Mucosa of rectum (tissue), 2 donors: Measurements from ENCODE around the gene ECPAS.
"Not testable (repeated sequence)": the region's sequence is repeated elsewhere in the genome, so short reads cannot be mapped to it uniquely, and the experiment has no call there.

Experiments used
- H3K27ac ChIP-seq, 2 donors: one replicate each; pipeline ENCODE4 v1.7.0; 2013; ENCODE audit warnings: inconsistent platforms in 2 of 2, low read depth in 2 of 2, low read length in 2 of 2
- H3K27me3 ChIP-seq, 2 donors: one replicate each; pipeline ENCODE4 v1.7.0; 2013; ENCODE audit warnings: low read length in 2 of 2; ENCODE audit not compliant: control insufficient read depth in 2 of 2, insufficient read depth in 2 of 2
- H3K36me3 ChIP-seq, 2 donors: one replicate each; pipeline ENCODE4 v1.7.0; 2013; ENCODE audit warnings: low read length in 2 of 2; ENCODE audit not compliant: control insufficient read depth in 2 of 2, insufficient read depth in 2 of 2
- H3K4me1 ChIP-seq, 2 donors: one replicate each; pipeline ENCODE4 v1.7.0; 2013; ENCODE audit warnings: low read length in 2 of 2, mild to moderate bottlenecking in 1 of 2; ENCODE audit not compliant: control insufficient read depth in 2 of 2, insufficient read depth in 2 of 2
- H3K4me3 ChIP-seq, 2 donors: one replicate each; pipeline ENCODE4 v1.7.0; 2013; ENCODE audit warnings: low read length in 2 of 2
- H3K9ac ChIP-seq, 2 donors: one replicate each; pipeline ENCODE4 v1.7.0; 2013; ENCODE audit warnings: low read length in 2 of 2, low read depth in 1 of 2, mild to moderate bottlenecking in 1 of 2
- H3K9me3 ChIP-seq, 2 donors: one replicate each; pipeline ENCODE4 v1.7.0; 2013; ENCODE audit warnings: low read length in 2 of 2; ENCODE audit not compliant: control insufficient read depth in 2 of 2
- donor health status: healthy.
- donor health status: Normal muscosa, but diverticular disease.

The ECPAS gene

DNA sequence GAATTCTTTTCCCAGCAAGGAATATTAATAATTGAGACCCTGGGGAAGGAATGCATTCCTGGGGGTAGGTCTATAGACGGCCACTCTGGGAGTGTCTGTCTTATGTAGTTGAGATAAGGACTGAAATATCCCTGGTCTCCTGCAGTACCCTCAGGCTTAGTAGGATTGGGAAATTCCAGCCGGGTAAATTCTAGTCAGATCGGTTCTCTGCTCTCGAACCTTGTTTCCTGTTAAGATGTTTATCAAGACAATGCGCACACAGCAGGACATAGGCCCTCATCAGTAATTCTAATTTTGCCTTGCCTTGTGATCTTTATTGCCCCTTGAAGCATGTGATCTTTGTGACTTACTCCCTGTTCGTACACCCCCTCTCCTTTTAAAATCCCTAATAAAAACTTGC lies 27.4 kb upstream of the ECPAS start:
- H3K4me1 ChIP-seq, H3K27ac ChIP-seq, H3K9me3 ChIP-seq, H3K9ac ChIP-seq, H3K27me3 ChIP-seq, H3K4me3 ChIP-seq, H3K36me3 ChIP-seq: not testable (repeated sequence)

DNA sequence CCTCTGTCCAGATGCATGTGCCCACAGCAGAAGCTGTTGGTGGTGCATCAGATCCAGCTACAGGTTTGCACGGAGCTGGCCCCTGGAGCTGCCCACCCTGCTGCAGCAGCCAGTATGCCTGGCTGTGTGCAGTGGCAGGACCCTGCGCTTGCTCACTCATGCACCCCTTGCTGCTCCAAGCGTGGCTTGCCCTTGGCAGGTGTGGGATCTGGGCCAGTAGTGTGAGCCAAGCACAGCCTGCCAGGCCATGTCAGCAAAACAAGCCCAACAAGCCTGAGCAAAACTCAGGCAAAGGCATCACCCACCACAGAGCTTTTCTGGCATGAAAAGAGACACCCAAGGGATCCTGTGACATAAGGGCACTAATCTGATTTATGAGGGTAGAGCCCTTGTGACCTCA lies 18.3 kb upstream of the ECPAS start:
- H3K9me3 ChIP-seq, result no peaks in the 10 kb centered on the region
- no peak overlapping the region for H3K4me3 ChIP-seq
- H3K27ac ChIP-seq, result no peak overlapping the region
- H3K4me1 ChIP-seq, result no peaks in the 10 kb centered on the region
- no peaks in the 10 kb centered on the region for H3K36me3 ChIP-seq
- no peaks in the 10 kb centered on the region for H3K27me3 ChIP-seq
- no peak overlapping the region for H3K9ac ChIP-seq

DNA sequence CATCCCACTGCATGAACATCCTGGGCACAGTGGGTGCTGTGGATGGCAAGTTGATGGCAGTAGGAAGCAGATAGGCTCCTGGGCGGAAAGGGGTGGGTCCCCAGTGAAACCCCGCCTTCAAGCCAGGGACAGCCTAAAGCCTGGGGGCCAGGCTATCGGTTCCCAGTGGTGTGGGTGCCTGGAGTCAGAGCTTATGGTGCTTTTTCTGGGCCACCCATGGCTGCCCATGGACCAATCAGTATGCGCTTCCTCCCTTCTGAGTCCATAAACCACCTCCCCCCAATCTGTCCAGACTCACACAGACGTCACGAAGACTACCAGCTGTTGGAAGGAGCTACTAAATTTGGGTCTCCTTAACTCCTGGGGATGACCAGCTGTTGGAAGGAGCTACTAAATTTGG lies 17.5 kb upstream of the ECPAS start:
- Histone ChIP-seq H3K36me3 (no peaks in the 10 kb centered on the region), H3K9ac (no peak overlapping the region)

DNA sequence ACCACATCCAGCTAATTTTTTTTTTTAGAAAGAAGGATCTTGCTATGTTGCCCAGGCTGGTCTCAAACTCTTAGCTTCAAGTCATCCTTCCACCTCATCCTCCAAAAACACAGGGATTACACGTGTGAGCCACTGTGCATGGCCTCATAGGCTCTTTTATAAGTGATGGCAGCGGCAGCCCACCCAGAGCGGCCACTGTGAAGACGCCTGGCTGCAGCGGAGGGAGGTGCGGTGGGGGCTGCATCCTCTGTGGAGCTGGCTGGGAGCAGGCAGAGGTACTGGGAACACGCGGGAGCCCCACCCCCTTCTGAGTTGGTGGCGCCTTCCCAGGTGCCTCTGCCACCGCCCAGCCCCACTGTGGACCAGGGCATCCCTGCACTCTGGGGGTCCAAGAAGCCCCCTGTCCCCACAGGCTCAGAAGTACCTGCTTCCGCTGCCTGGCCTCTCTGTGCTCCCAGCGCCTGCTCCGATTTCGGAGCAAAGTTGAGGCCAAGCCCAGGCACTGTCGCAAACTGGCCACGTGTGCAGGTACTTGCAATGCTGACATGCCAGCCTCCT lies 16.9 kb upstream of the ECPAS start:
- Histone ChIP-seq H3K9ac (no peak overlapping the region), H3K27ac (no peak overlapping the region), H3K27me3 (no peaks in the 10 kb centered on the region), H3K36me3 (no peaks in the 10 kb centered on the region), H3K4me1 (no peaks in the 10 kb centered on the region), H3K9me3 (no peaks in the 10 kb centered on the region), H3K4me3 (no peak overlapping the region)

More for the DNA sequence above, 17.5 kb upstream of the ECPAS start:
- Histone ChIP-seq H3K4me3 (no peak overlapping the region), H3K27ac (no peak overlapping the region), H3K4me1 (no peaks in the 10 kb centered on the region), H3K27me3 (no peaks in the 10 kb centered on the region), H3K9me3 (no peaks in the 10 kb centered on the region)

DNA sequence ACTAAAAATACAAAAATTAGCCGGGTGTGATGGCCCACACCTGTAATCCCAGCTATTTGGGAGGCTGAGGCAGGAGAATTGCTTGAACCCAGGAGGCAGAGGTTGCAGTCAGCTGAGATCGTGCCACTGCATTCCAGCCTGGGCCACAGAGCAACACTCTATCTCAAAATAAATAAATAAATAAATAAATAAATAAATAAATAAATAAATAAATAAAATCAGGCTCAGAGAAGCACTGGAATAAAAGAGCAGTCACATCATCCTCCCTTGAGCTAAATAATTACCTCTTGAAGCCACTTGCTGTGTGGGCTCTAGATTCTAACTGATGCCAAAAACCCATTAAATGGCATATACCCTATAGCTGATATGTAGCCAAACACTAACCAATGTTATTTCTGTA lies 13.0 kb upstream of the ECPAS start:
- not testable (repeated sequence) for H3K27me3 ChIP-seq, H3K9ac ChIP-seq, H3K36me3 ChIP-seq, H3K4me1 ChIP-seq, H3K27ac ChIP-seq, H3K9me3 ChIP-seq, H3K4me3 ChIP-seq

DNA sequence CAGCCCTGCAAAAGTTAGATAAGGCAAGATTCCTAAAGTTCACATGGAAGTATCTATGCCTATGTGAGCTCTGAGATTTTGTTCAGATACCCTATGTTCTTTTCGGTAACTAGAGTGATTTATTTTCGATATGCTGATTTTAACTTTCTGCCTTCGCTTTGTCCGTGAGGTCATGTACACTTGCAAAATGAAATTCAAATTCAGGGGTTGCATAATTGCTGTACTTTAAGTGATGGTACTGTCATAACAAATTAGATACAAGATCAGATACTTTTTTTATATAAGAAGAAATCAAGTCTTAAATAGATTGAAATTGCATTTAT lies 350 bp upstream of the ECPAS start:
- Histone ChIP-seq H3K4me3 (peak overlapping the region; percentile 91 to 92), H3K9ac (peak overlapping the region; percentile 78 to 91), H3K36me3 (no peaks in the 10 kb centered on the region), H3K27me3 (no peaks in the 10 kb centered on the region), H3K9me3 (no peaks in the 10 kb centered on the region), H3K4me1 (peaks cover 9 to 10% of the 10 kb centered on the region in 2 donors), H3K27ac (peak overlapping the region; percentile 84 to 96)

GRCh38 chr9:111483439-111483857 lies 735 bp downstream of the ECPAS start:
- no peaks in the 10 kb centered on the region for H3K36me3 ChIP-seq
- H3K4me1 ChIP-seq, result peaks cover 9 to 10% of the 10 kb centered on the region in 2 donors
- peak overlapping the region in 1 of 2 donors; percentile 78 for H3K9ac ChIP-seq
- peak overlapping the region; percentile 88 to 92 for H3K4me3 ChIP-seq
- peak overlapping the region; percentile 84 to 96 for H3K27ac ChIP-seq
- H3K9me3 ChIP-seq, result no peaks in the 10 kb centered on the region
- no peaks in the 10 kb centered on the region for H3K27me3 ChIP-seq

DNA sequence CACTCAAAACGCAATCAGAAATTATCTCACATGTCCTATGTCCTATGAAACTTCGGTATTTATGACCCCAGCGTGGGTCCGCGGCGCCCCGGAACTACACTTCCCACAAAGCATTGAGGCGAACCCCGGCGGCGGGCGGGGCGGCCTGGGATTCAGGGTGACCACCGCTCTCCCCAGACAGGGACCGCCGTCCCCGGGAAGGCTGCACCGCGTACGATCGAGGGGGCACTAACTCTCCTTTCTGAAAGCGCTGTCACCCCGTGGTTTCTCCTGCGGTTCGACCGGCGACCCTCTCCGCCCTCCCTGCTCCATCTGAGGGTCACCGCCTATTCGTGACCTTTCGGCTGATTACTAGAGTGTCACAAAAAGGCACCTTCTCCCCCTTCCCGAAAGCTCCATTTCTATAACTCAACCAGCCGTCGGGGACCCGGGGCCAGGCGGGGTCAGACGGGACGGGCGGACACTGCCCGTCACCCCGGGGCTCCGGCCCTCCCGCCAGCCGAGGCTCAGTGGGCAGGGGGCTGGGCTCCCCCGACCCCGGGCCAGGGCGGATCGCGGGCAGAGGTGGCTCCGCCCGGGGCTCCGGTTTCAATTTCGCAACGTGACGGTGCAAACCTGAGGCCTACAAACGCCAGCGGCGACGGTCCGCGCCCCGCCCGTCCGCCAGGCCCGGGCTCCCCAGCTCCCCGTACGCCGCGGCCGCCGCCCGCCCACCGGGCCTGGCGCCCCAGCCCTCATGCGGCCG lies 1.3 kb downstream of the ECPAS start:
- H3K36me3 ChIP-seq, result no peaks in the 10 kb centered on the region
- no peaks in the 10 kb centered on the region for H3K27me3 ChIP-seq
- H3K27ac ChIP-seq, result peak overlapping the region; percentile 84 to 96
- H3K4me1 ChIP-seq, result peaks cover 9 to 10% of the 10 kb centered on the region in 2 donors
- no peaks in the 10 kb centered on the region for H3K9me3 ChIP-seq
- H3K9ac ChIP-seq, result peak overlapping the region; percentile 78 to 79
- peak overlapping the region; percentile 88 to 92 for H3K4me3 ChIP-seq

DNA sequence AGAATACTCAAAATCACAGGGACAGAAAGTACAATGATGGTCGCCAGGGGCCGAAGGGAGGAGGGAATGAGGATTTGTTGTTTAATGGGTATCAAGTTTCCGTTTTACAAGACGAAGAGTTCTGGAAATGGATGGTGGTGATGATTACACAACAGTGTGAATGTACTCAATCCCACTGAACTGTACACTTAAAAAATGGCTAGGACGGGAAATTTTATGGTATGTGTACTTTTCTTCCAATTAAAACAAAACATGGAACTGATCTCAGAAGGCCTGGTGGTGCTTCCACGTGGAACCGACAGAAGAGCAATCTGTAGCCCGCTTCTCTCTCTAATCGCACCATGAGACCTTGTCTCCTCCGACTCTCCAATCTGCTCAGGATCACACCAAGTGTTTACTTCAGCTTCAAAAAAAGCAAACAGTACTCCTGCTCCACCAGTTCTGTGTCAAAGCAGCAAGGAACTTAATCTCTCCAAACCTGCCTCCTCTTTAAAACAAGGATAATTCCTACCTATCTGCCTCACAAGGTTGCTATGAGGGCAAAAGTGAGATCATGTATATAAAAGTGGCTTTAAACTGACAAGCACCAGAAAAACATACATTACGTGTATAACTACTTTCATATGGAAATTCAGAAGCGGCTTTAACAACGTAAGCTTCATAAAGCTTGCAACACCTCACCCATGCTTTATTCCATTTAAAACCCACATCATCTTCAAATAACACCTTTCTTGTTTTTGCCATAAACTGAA lies 2.1 kb downstream of the ECPAS start:
- Histone ChIP-seq H3K4me3 (peak overlapping the region; percentile 88 to 92), H3K36me3 (no peaks in the 10 kb centered on the region), H3K27ac (peak overlapping the region; percentile 84 to 96), H3K4me1 (peaks cover 9 to 10% of the 10 kb centered on the region in 2 donors), H3K9ac (peak overlapping the region; percentile 9 to 78), H3K9me3 (no peaks in the 10 kb centered on the region), H3K27me3 (no peaks in the 10 kb centered on the region)

DNA sequence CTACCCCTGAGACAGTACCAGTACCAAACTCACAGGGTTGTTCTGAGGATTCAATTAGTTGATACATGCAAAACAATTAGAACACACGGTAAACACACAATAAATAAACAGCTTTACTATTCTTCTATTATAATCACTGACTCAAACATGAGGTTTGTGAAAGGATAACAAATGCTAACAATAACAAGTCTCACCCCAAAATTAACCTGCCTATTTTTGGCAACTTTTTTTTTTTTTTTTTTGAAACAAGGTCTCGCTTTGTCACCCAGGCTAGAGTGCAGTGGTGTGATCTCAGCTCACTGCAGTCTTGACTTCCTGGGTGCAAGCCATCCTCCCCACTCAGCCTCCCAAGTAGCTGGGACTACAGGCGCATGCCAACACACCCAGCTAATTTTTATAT lies 6.5 kb downstream of the ECPAS start:
- Histone ChIP-seq H3K36me3 (no peaks in the 10 kb centered on the region), H3K9me3 (no peaks in the 10 kb centered on the region), H3K9ac (no peak overlapping the region), H3K4me1 (peaks cover 9 to 10% of the 10 kb centered on the region in 2 donors), H3K27me3 (no peaks in the 10 kb centered on the region), H3K27ac (no peak overlapping the region), H3K4me3 (no peak overlapping the region)
